Smooth muscle cell (in vitro differentiated cells): ENCODE measurements around the gene RNF166. TPM values are rescaled to one million over a fixed set of nuclear protein-coding genes. Genes with fewer than 3 reads are reported as not detected.

Source experiments
- DNase-seq: peaks from one replicate; lab custom pipeline; 2025; ENCODE audit not compliant: unreplicated experiment; lab: John Stamatoyannopoulos, UW
- H2AFZ ChIP-seq: fragments of 200-600 bp; sonication (generic); 2 replicates; pipeline ENCODE4 v1.6.0; 2016; ENCODE audit warnings: antibody characterized with exemption, low read depth, mild to moderate bottlenecking
- H3F3A ChIP-seq: fragments of 200-600 bp; sonication (generic); 2 replicates; pipeline ENCODE4 v1.6.0; 2017; ENCODE audit warnings: antibody characterized with exemption, low read depth
- H3K27ac ChIP-seq: fragments of 200-600 bp; sonication (generic); 2 replicates; pipeline ENCODE4 v1.5.1; 2016; ENCODE audit warnings: low read depth, mild to moderate bottlenecking
- H3K27me3 ChIP-seq: fragments of 200-600 bp; sonication (generic); 2 replicates; pipeline ENCODE4 v1.6.1; 2016; ENCODE audit warnings: low read depth, mild to moderate bottlenecking
- H3K36me3 ChIP-seq: fragments of 200-600 bp; sonication (generic); 2 replicates; pipeline ENCODE4 v1.5.1; 2016; ENCODE audit warnings: low read depth
- H3K4me1 ChIP-seq: fragments of 200-600 bp; sonication (generic); 2 replicates; pipeline ENCODE4 v1.5.1; 2016; ENCODE audit warnings: low read depth
- H3K4me2 ChIP-seq: fragments of 200-600 bp; sonication (generic); 2 replicates; pipeline ENCODE4 v1.6.0; 2016; ENCODE audit warnings: mild to moderate bottlenecking
- H3K4me3 ChIP-seq: fragments of 200-600 bp; sonication (generic); 2 replicates; pipeline ENCODE4 v1.5.1; 2016; ENCODE audit warnings: mild to moderate bottlenecking
- H3K79me2 ChIP-seq: fragments of 200-600 bp; sonication (generic); 2 replicates; pipeline ENCODE4 v1.6.0; 2016; ENCODE audit warnings: low read depth, mild to moderate bottlenecking
- H3K9ac ChIP-seq: fragments of 200-600 bp; sonication (generic); 2 replicates; pipeline ENCODE4 v1.6.0; 2016; ENCODE audit warnings: low read depth
- H3K9me3 ChIP-seq: fragments of 200-600 bp; sonication (generic); replicated peaks from 2 replicates; pipeline ENCODE4 v1.5.1; 2016; ENCODE audit warnings: low read depth
- H4K20me1 ChIP-seq: fragments of 200-600 bp; sonication (generic); 2 replicates; pipeline ENCODE4 v1.6.0; 2016; ENCODE audit warnings: low read depth
- WGBS: methylation state at CpG from one replicate; pipeline ENCODE4 v1.1.7; 2016; ENCODE audit warnings: low lambda C conversion rate; 5-methylcytosine and 5-hydroxymethylcytosine counted together
- polyA plus RNA-seq: library from polyadenylated mRNA; unstranded; fragments of >200 nt; fragmentation: Nextera tagmentation; extraction: Ambion mirVana; gene quantifications from 2 replicates; pipeline ENCODE4 v1.2.1, GENCODE V29; 2016
- total RNA-seq: library from RNA; depleted of rRNA; stranded (reverse); fragments of >200 nt; gene quantifications from 2 replicates; pipeline ENCODE4 v1.2.3, GENCODE V29; 2014
- TF ChIP-seq, protein P1 (sequence below): fragments of 200-600 bp; sonication (generic); IDR thresholded peaks from 2 replicates; pipeline ENCODE4 v1.5.1; 2017; ENCODE audit warnings: borderline replicate concordance, mild to moderate bottlenecking, antibody characterized with exemption; ENCODE audit not compliant: insufficient read depth, poor library complexity, severe bottlenecking

Gene RNF166
- total and polyA plus RNA-seq, 2 experiments from 2014 or later: 10.1 to 17.3 TPM

DNA sequence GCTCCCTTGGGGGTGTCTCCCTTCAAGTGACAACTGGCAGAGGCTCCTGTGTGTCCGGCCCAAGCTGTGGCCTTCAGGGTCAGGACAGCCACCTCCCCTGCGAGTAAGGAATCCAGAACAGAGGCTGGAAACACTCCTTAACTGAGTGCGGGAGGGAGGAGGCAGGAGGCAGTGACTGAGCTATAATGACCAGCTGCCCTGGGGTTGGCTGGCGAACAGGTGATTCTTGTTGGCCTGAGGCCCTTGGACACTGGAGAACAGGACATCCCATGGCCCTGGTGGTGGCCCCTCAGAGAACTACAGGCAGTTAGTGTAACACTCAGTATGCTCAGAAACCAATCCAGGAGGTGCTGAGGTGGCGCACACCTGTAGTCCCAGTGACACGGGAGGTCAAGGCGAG is 10.5 kb downstream of the RNF166 start:
- Histone ChIP-seq H3K9ac (no peak overlapping the region), H3K4me1 (no peaks in the 10 kb centered on the region), H3K4me3 (no peak overlapping the region), H2AFZ (no peak overlapping the region), H3K27me3 (no peaks in the 10 kb centered on the region), H3K36me3 (no peaks in the 10 kb centered on the region), H3K27ac (no peak overlapping the region), H3K4me2 (no peak overlapping the region), H4K20me1 (no peaks in the 10 kb centered on the region), H3F3A (no peaks in the 10 kb centered on the region), H3K79me2 (no peaks in the 10 kb centered on the region), H3K9me3 (no peaks in the 10 kb centered on the region)
- TF ChIP-seq, protein P1, sequence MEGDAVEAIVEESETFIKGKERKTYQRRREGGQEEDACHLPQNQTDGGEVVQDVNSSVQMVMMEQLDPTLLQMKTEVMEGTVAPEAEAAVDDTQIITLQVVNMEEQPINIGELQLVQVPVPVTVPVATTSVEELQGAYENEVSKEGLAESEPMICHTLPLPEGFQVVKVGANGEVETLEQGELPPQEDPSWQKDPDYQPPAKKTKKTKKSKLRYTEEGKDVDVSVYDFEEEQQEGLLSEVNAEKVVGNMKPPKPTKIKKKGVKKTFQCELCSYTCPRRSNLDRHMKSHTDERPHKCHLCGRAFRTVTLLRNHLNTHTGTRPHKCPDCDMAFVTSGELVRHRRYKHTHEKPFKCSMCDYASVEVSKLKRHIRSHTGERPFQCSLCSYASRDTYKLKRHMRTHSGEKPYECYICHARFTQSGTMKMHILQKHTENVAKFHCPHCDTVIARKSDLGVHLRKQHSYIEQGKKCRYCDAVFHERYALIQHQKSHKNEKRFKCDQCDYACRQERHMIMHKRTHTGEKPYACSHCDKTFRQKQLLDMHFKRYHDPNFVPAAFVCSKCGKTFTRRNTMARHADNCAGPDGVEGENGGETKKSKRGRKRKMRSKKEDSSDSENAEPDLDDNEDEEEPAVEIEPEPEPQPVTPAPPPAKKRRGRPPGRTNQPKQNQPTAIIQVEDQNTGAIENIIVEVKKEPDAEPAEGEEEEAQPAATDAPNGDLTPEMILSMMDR: no peak
- 97% methylated on average over 7 of the region's 7 CpGs for WGBS
- DNase-seq: no peak

DNA sequence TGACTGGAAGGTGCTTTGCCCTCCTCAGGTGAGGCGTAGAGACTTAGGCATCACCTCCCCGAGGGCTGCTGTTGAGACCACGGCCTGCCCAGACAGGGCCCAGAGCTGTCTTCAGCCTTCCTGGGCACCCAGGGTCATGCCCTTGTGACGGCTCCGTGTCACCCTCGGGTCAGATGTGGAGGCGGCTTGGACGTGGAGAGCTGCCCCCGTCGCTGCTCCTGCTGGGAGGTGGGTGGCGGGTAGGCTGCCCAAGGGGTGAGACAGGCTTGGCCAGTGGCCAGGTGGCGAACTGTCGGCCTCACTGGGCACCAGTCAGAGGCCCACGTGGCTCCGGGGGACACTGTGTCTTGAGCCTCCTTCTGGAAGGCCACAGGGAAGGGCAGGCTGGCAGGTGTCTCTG is 11.0 kb downstream of the RNF166 start:
- Histone ChIP-seq H3K27ac (no peak overlapping the region), H3K36me3 (no peaks in the 10 kb centered on the region), H3K79me2 (no peaks in the 10 kb centered on the region), H2AFZ (no peak overlapping the region), H3K4me3 (no peak overlapping the region), H3F3A (no peaks in the 10 kb centered on the region), H3K4me1 (no peaks in the 10 kb centered on the region), H3K27me3 (no peaks in the 10 kb centered on the region), H3K9ac (no peak overlapping the region), H4K20me1 (no peaks in the 10 kb centered on the region), H3K9me3 (no peaks in the 10 kb centered on the region), H3K4me2 (no peak overlapping the region)
- TF ChIP-seq, protein P1: no peak
- no peak for DNase-seq
- 92% methylated on average over 15 of the region's 15 CpGs for WGBS

DNA sequence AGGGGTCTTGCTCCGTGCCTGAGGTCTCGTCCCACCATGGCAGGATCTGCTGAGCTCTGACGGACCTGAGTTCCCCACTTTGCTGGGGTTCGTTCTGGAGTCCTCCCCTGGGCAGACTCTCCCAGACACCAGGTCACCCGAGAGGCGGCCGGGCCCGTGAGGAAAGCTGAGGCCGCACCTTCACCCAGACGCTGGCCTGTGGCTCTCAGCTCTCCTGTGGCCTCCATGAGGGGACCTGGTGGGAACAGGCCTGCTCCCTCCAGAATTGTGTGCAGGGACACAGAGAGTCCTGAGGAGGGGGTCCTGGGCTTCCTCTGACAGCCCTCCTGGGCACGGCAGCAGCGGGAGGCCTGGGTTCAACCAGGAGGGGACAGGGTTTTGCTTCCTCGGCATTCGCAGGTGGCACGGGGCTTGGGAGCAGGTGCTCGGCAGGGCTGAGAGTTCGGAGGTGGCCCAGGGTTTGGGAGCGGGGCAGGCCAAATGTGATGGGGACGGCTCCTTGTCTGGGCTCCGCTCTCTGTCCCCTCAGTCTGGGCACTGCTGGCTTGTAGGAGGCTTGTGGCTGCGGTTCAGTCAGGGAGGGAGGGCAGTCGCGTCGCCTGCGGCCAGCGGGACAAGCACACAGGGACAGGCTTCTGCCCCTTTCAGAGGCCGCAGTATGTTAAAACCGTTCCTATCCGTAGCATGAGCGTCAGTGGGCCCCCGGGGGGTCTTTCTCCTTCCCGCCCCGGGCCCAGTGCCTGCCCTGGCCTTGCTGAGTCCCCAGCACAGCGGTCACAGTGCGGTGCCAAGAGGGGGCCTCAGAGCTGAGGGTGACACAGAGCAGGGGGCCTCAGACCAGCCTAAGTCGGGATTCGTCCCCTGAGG is 11.8 kb downstream of the RNF166 start:
- Histone ChIP-seq H3K4me1 (no peaks in the 10 kb centered on the region), H2AFZ (no peak overlapping the region), H4K20me1 (no peaks in the 10 kb centered on the region), H3K79me2 (no peaks in the 10 kb centered on the region), H3K27ac (no peak overlapping the region), H3K27me3 (peaks cover 5% of the 10 kb centered on the region), H3F3A (no peaks in the 10 kb centered on the region), H3K36me3 (no peaks in the 10 kb centered on the region), H3K9ac (no peak overlapping the region), H3K4me3 (no peak overlapping the region), H3K4me2 (no peak overlapping the region), H3K9me3 (no peaks in the 10 kb centered on the region)
- DNase-seq: no peak
- TF ChIP-seq, protein P1: no peak
- WGBS: 90% methylated on average over 36 of the region's 37 CpGs
